Activated B cell treated with CpG ODN at 0.5 μM for 24 hours (primary cell): ENCODE data around the gene TSPAN9. TPM values are rescaled to one million over a fixed set of nuclear protein-coding genes. Genes with fewer than 3 reads are reported as not detected.

Experiments
- ATAC-seq: fragments of 200-7000 bp; cut with Tn5 transposase; one replicate; pipeline ENCODE4 v1.10.0; 2021; ENCODE audit warnings: low read depth, mild to moderate bottlenecking, moderate library complexity
- CTCF ChIA-PET: fragments of 350-600 bp; sonication (Branson Sonifier 250); formaldehyde crosslinking; loops from one replicate; lab custom pipeline; 2021; ENCODE audit warnings: antibody characterized with exemption; lab: Charles Lee
- POLR2A ChIA-PET: fragments of 350-600 bp; sonication (Branson Sonifier 250); formaldehyde crosslinking; loops from one replicate; lab custom pipeline; 2021; ENCODE audit warnings: antibody characterized with exemption; lab: Charles Lee
- DNase-seq: peaks from one replicate; pipeline ENCODE4 v3.0.0; 2022
- H3K27ac Mint-ChIP-seq: one replicate; pipeline ENCODE4 v1.8.0; 2020; ENCODE audit warnings: mixed read lengths
- H3K27me3 Mint-ChIP-seq: one replicate; pipeline ENCODE4 v1.8.0; 2021; ENCODE audit warnings: mixed read lengths
- H3K36me3 Mint-ChIP-seq: one replicate; pipeline ENCODE4 v1.8.0; 2021; ENCODE audit warnings: low read depth, mixed read lengths
- H3K4me1 Mint-ChIP-seq: one replicate; pipeline ENCODE4 v1.8.0; 2021; ENCODE audit warnings: mixed read lengths
- H3K4me3 Mint-ChIP-seq: one replicate; pipeline ENCODE4 v1.8.0; 2020; ENCODE audit warnings: mild to moderate bottlenecking, mixed read lengths
- H3K9me3 Mint-ChIP-seq: one replicate; pipeline ENCODE4 v1.8.0; 2020; ENCODE audit warnings: mixed read lengths
- intact Hi-C: fragments of 100-400 bp; cut with micrococcal nuclease; formaldehyde crosslinking; loops from one replicate; pipeline ENCODE4 v1.15.1; 2024
- total RNA-seq: library from RNA; stranded (reverse); gene quantifications from 2 replicates; pipeline ENCODE4 v1.2.3, GENCODE V29; 2022
- TF ChIP-seq, protein P1 (sequence below): fragments of 200-600 bp; IDR thresholded peaks from one replicate; pipeline ENCODE4 v1.8.0; 2022; ENCODE audit warnings: antibody characterized with exemption, mild to moderate bottlenecking

The TSPAN9 gene
- total RNA-seq, 1 donor from 2014 or later = 0.20 TPM

DNA sequence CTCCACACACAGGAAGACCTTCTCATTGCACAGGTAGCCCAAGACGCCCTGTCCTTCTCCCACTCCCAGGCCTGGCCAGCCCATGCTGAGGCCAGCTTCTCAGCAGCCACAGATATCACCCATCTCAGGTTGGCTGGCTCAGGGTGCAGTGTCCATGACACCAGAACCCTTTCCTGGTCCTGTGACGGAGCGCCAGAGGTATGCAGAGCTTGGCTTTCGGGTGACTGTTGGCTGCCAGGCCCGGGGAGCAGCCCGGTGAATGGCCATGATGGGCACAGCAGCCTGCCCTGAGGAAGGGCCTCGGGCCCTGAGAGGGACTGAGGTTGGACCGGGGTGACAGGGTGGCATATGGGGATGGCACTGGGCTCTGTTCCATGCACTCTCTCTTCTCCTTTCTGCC lies 173.4 kb downstream of the TSPAN9 start:
- Mint-ChIP-seq H3K27me3 (no peaks in the 10 kb centered on the region), H3K4me1 (peaks cover 16% of the 10 kb centered on the region), H3K27ac (no peak overlapping the region), H3K9me3 (no peaks in the 10 kb centered on the region), H3K36me3 (no peaks in the 10 kb centered on the region), H3K4me3 (no peak overlapping the region)
- intact Hi-C loops = no loop called here
- DNase-seq (no peak), ATAC-seq (no peak)
- ChIA-PET POLR2A (no interaction called here), CTCF (interaction anchor here (0.6 kb wide), 1 partner anchor 48 kb away, joined by 3 read pairs; no protein-coding TSS in a partner anchor)
- TF ChIP-seq, protein P1, sequence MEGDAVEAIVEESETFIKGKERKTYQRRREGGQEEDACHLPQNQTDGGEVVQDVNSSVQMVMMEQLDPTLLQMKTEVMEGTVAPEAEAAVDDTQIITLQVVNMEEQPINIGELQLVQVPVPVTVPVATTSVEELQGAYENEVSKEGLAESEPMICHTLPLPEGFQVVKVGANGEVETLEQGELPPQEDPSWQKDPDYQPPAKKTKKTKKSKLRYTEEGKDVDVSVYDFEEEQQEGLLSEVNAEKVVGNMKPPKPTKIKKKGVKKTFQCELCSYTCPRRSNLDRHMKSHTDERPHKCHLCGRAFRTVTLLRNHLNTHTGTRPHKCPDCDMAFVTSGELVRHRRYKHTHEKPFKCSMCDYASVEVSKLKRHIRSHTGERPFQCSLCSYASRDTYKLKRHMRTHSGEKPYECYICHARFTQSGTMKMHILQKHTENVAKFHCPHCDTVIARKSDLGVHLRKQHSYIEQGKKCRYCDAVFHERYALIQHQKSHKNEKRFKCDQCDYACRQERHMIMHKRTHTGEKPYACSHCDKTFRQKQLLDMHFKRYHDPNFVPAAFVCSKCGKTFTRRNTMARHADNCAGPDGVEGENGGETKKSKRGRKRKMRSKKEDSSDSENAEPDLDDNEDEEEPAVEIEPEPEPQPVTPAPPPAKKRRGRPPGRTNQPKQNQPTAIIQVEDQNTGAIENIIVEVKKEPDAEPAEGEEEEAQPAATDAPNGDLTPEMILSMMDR = no peak

GRCh38 chr12:3251067-3251466 lies 173.9 kb downstream of the TSPAN9 start:
- no peaks in the 10 kb centered on the region for H3K36me3 Mint-ChIP-seq
- intact Hi-C loops = no loop called here
- no peak overlapping the region for H3K4me3 Mint-ChIP-seq
- no peaks in the 10 kb centered on the region for H3K27me3 Mint-ChIP-seq
- no peaks in the 10 kb centered on the region for H3K9me3 Mint-ChIP-seq
- CTCF ChIA-PET = interaction anchor here (0.6 kb wide), 1 partner anchor 48 kb away, joined by 3 read pairs; no protein-coding TSS in a partner anchor
- POLR2A ChIA-PET = no interaction called here
- DNase-seq (no peak), ATAC-seq (no peak)
- TF ChIP-seq, protein P1 = no peak
- H3K4me1 Mint-ChIP-seq = peaks cover 16% of the 10 kb centered on the region
- no peak overlapping the region for H3K27ac Mint-ChIP-seq

DNA sequence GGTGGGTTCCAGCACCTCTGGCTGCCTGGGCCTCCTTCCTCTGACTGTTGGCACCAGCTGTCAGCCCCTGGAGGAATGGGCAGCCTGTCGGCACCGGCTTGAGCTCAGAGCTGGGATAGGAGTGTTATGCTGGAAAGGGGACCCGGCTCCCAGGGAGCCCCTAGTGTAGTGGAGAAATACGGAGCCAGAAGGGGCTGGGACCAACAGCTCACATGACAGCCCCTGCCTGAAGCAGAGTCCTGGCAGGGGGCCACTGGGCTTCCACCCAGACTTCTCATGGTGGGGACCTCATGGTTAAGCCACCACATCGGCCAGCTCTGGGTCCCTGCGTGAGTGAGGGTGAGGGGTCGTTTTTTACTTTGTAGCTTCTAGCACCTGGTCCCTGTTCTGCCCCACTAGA lies 174.5 kb downstream of the TSPAN9 start:
- intact Hi-C loops = no loop called here

GRCh38 chr12:3252450-3252891 lies 175.3 kb downstream of the TSPAN9 start:
- ATAC-seq = no peak
- TF ChIP-seq, protein P1 = no peak
- CTCF ChIA-PET = no interaction called here

More for the DNA sequence above, 174.5 kb downstream of the TSPAN9 start:
- H3K27ac Mint-ChIP-seq = no peak overlapping the region
- no peak overlapping the region for H3K4me3 Mint-ChIP-seq
- H3K4me1 Mint-ChIP-seq = peaks cover 16% of the 10 kb centered on the region
- TF ChIP-seq, protein P1 = no peak
- H3K36me3 Mint-ChIP-seq = no peaks in the 10 kb centered on the region
- ChIA-PET CTCF (no interaction called here), POLR2A (no interaction called here)
- no peak for DNase-seq
- ATAC-seq = no peak
- H3K9me3 Mint-ChIP-seq = no peaks in the 10 kb centered on the region
- no peaks in the 10 kb centered on the region for H3K27me3 Mint-ChIP-seq

DNA sequence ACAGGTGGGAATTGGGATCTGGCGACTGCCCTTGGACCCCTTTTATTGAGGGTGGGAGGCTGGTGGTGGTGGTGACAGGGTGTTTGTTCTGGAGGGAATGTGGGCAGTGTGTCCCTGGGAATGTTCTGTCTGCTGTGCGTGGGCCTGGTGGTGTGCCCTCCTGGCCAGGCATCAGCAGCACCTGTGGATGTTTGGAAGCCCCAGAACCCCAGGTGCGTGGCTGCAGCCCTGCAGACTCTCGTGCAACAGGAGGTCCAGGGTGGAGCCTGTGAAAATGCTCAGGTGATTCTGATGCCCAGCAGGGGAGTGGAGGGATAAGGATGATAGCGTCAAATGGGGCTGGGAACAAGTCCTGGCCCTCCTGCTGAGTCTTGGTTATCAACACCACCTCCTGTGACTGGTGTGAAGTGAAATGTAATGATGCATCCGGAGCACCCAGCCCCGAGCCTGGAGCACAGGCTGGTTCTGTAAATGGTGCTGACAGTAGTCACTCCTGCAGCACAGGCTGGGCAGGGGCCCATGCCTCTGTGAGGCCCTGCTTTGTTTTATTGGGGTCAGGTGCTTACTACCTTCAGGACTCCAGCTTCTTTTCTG lies 176.6 kb downstream of the TSPAN9 start:
- Mint-ChIP-seq H3K27ac (no peak overlapping the region), H3K9me3 (no peaks in the 10 kb centered on the region), H3K36me3 (no peaks in the 10 kb centered on the region), H3K27me3 (no peaks in the 10 kb centered on the region), H3K4me1 (peaks cover 6% of the 10 kb centered on the region), H3K4me3 (no peak overlapping the region)
- DNase-seq (no peak), ATAC-seq (no peak)
- ChIA-PET POLR2A (no interaction called here), CTCF (no interaction called here)
- TF ChIP-seq, protein P1 = no peak
- intact Hi-C loops = no loop called here

More at GRCh38 chr12:3252450-3252891, 175.3 kb downstream of the TSPAN9 start:
- Mint-ChIP-seq H3K27ac (no peak overlapping the region), H3K4me1 (peaks cover 16% of the 10 kb centered on the region), H3K36me3 (no peaks in the 10 kb centered on the region), H3K4me3 (no peak overlapping the region), H3K27me3 (no peaks in the 10 kb centered on the region), H3K9me3 (no peaks in the 10 kb centered on the region)
- POLR2A ChIA-PET = no interaction called here
- intact Hi-C loops = no loop called here
- DNase-seq = no peak
